PC-9 (cell line): ENCODE measurements around the gene S100A4. TPM values are rescaled to one million over a fixed set of nuclear protein-coding genes. Genes with fewer than 3 reads are reported as not detected.

Experiments
- BruUV-seq: library from RNA; stranded (reverse); fragments of 400-500 nt; replicated peaks from 2 replicates; lab custom pipeline; 2021; lab: Mats Ljungman, UMichigan
- CTCF ChIA-PET: fragments of 300-600 bp; sonication (Branson Sonifier 250); formaldehyde crosslinking; loops from one replicate; lab custom pipeline; 2022; ENCODE audit warnings: antibody characterized with exemption; lab: Charles Lee
- POLR2A ChIA-PET: fragments of 300-600 bp; sonication (Branson Sonifier 250); formaldehyde crosslinking; loops from one replicate; lab custom pipeline; 2022; ENCODE audit warnings: antibody characterized with exemption; ENCODE audit not compliant: unreplicated experiment; lab: Charles Lee
- DNase-seq, 2 experiments: peaks; one replicate each; pipeline versions ENCODE4 v3.0.0 to v3.0.0-alpha.2; 2015 to 2022; ENCODE audit warnings: mixed read lengths in 1 of 2
- H2AFZ ChIP-seq: fragments of 200-600 bp; sonication (generic); 2 replicates; pipeline ENCODE4 v1.8.1; 2017; ENCODE audit warnings: antibody characterized with exemption
- H3F3A ChIP-seq: fragments of 200-600 bp; sonication (generic); 2 replicates; pipeline ENCODE4 v1.8.1; 2017; ENCODE audit warnings: antibody characterized with exemption, mild to moderate bottlenecking, low read depth; ENCODE audit not compliant: insufficient read depth
- H3K27ac ChIP-seq: fragments of 200-600 bp; sonication (generic); 2 replicates; pipeline ENCODE4 v1.6.1; 2016; ENCODE audit warnings: mixed run types
- H3K27me3 ChIP-seq: fragments of 200-600 bp; sonication (generic); 2 replicates; pipeline ENCODE4 v1.6.1; 2016; ENCODE audit warnings: low read depth, mixed run types; ENCODE audit not compliant: insufficient read depth
- H3K36me3 ChIP-seq: fragments of 200-600 bp; sonication (generic); 2 replicates; pipeline ENCODE4 v1.6.1; 2016; ENCODE audit warnings: low read depth, mixed run types
- H3K4me1 ChIP-seq: fragments of 200-600 bp; sonication (generic); replicated peaks from 2 replicates; pipeline ENCODE4 v1.6.1; 2016; ENCODE audit warnings: mixed run types; ENCODE audit not compliant: insufficient read depth
- H3K4me2 ChIP-seq: fragments of 200-600 bp; sonication (generic); 2 replicates; pipeline ENCODE4 v1.6.1; 2017; ENCODE audit warnings: mixed run types
- H3K4me3 ChIP-seq: fragments of 200-600 bp; sonication (generic); 2 replicates; pipeline ENCODE4 v1.6.1; 2016; ENCODE audit warnings: mixed run types
- H3K79me2 ChIP-seq: fragments of 200-600 bp; sonication (generic); 2 replicates; pipeline ENCODE4 v1.6.1; 2017; ENCODE audit warnings: low read depth, mixed run types
- H3K9me2 ChIP-seq: fragments of 200-600 bp; sonication (generic); 2 replicates; pipeline ENCODE4 v1.8.1; 2017; ENCODE audit warnings: mild to moderate bottlenecking; ENCODE audit not compliant: insufficient read depth
- H3K9me3 ChIP-seq: fragments of 200-600 bp; sonication (generic); 2 replicates; pipeline ENCODE4 v1.8.1; 2016; ENCODE audit warnings: low read depth; ENCODE audit not compliant: insufficient read depth
- H4K20me1 ChIP-seq: fragments of 200-600 bp; sonication (generic); 2 replicates; pipeline ENCODE4 v1.8.1; 2017; ENCODE audit not compliant: insufficient read depth
- CTCF ChIP-seq: fragments of 200-600 bp; sonication (generic); conservative IDR thresholded peaks from 2 replicates; pipeline ENCODE4 v1.6.1; 2017; ENCODE audit warnings: mixed run types, antibody characterized with exemption, mild to moderate bottlenecking, moderate library complexity
- EZH2 ChIP-seq: fragments of 200-600 bp; sonication (generic); IDR thresholded peaks from 2 replicates; pipeline ENCODE4 v1.8.0; 2017; ENCODE audit warnings: antibody characterized with exemption, low read depth
- intact Hi-C: fragments of 100-400 bp; cut with micrococcal nuclease; formaldehyde crosslinking; loops from one replicate; pipeline ENCODE4 v1.10.0; 2022; ENCODE audit not compliant: unreplicated experiment
- total RNA-seq: library from RNA; stranded (reverse); gene quantifications from 2 replicates; pipeline ENCODE4 v1.2.3, GENCODE V29; 2021

S100A4 gene
- total RNA-seq, 1 experiment from 2014 or later = 303 TPM

GRCh38 chr1:153505576-153505975, 40.0 kb downstream of the S100A4 start:
- Histone ChIP-seq H3K36me3 (no peaks in the 10 kb centered on the region), H3K9me3 (no peaks in the 10 kb centered on the region; the same call in 1 of the 2 replicates), H3K4me1 (peaks cover 11% of the 10 kb centered on the region), H2AFZ (no peak overlapping the region), H3K4me3 (no peak overlapping the region), H3K4me2 (no peak overlapping the region), H3K27ac (no peak overlapping the region), H4K20me1 (no peaks in the 10 kb centered on the region), H3F3A (0 out of 2 replicates have a peak, but pooled peaks cover 5% of the 10 kb centered on the region), H3K9me2 (no peaks in the 10 kb centered on the region), H3K27me3 (no peaks in the 10 kb centered on the region), H3K79me2 (no peaks in the 10 kb centered on the region)
- intact Hi-C loops = no loop called here
- ChIA-PET CTCF (interaction anchor here (1.1 kb wide), 1 partner anchor 101 kb away, joined by 3 read pairs; no protein-coding TSS in a partner anchor), POLR2A (no interaction called here)
- DNase-seq = no peak
- TF ChIP-seq CTCF (no peak), EZH2 (no peak)
- no TSS peak for BruUV-seq

DNA sequence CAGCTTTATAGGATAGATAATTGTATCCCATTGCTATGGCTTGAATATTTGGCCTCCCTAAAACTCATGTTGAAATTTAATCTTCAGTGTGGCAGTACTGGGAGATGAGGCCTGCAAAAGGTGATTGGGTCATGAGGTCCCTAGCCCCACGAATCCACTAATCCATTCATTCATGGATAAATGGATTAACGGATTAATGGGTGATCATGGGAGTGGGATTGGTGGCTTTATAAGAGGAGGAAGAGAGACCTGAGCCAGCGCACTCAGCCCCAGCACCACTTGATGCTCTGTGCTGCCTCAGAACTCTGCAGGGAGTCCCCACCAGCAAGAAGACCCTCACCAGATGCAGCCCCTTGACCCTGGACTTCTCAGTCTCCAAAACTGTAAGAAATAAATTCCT, 41.8 kb downstream of the S100A4 start:
- Histone ChIP-seq H3K4me3 (no peak overlapping the region), H3K36me3 (no peaks in the 10 kb centered on the region), H3K27ac (no peak overlapping the region), H3K9me2 (no peaks in the 10 kb centered on the region), H3F3A (no peaks in the 10 kb centered on the region), H2AFZ (no peak overlapping the region), H3K9me3 (no peaks in the 10 kb centered on the region; the same call in 1 of the 2 replicates), H4K20me1 (no peaks in the 10 kb centered on the region), H3K79me2 (no peaks in the 10 kb centered on the region), H3K4me1 (peaks cover 11% of the 10 kb centered on the region), H3K27me3 (no peaks in the 10 kb centered on the region), H3K4me2 (no peak overlapping the region)
- ChIA-PET POLR2A (no interaction called here), CTCF (no interaction called here)
- DNase-seq = no peak
- intact Hi-C loops = no loop called here
- BruUV-seq = no TSS peak
- TF ChIP-seq EZH2 (no peak), CTCF (no peak)

DNA sequence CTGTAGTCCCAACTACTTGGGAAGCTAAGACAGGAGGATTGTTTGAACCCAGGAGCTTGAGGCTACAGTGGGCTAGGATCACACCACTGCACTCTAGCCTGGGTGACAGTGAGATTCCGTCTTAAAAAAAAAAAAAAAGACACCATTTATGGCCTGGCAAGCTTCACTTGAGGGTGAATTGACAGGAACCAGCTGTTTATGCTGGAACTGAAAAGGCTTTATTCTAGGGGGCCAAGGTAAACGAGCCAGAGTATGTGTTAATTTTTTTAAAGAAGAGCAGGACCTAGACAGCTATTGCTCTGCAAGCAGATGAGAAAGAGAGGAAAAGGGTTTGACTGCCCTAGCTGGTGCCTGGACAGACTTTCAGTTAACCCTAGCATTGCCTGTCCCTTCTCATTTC, 46.9 kb downstream of the S100A4 start:
- H3K9me2 ChIP-seq = no peaks in the 10 kb centered on the region
- H3K4me3 ChIP-seq = no peak overlapping the region
- no peaks in the 10 kb centered on the region for H3K36me3 ChIP-seq
- H2AFZ ChIP-seq = no peak overlapping the region
- CTCF ChIA-PET = interaction anchor here (0.7 kb wide), 1 partner anchor 146 kb away, joined by 3 read pairs; no protein-coding TSS in a partner anchor
- H3K79me2 ChIP-seq = no peaks in the 10 kb centered on the region
- H3K9me3 ChIP-seq = no peaks in the 10 kb centered on the region; the same call in 1 of the 2 replicates
- H3K4me2 ChIP-seq = no peak overlapping the region
- no peak overlapping the region for H3K27ac ChIP-seq
- TF ChIP-seq CTCF (no peak), EZH2 (no peak)
- no peaks in the 10 kb centered on the region for H3K4me1 ChIP-seq
- no peak for DNase-seq
- intact Hi-C loops = no loop called here
- no peaks in the 10 kb centered on the region for H3K27me3 ChIP-seq
- BruUV-seq = no TSS peak
- no peaks in the 10 kb centered on the region for H3F3A ChIP-seq
- H4K20me1 ChIP-seq = no peaks in the 10 kb centered on the region
- POLR2A ChIA-PET = no interaction called here
